22Rv1 (cell line): ENCODE results near the gene SEC23IP.
A peak's percentile ranks its signal among the peaks of the same experiment; 100 is the strongest.

ENCODE experiments used
- H3K27ac ChIP-seq: fragments of 450-650 bp; 2 replicates; pipeline ENCODE4 v1.5.1; 2017
- CTCF ChIP-seq: fragments of 450-650 bp; IDR thresholded peaks from 2 replicates; pipeline ENCODE4 v1.5.1; 2017; ENCODE audit warnings: mild to moderate bottlenecking
- ZFX ChIP-seq: fragments of 450-650 bp; IDR thresholded peaks from 2 replicates; pipeline ENCODE4 v1.6.1; 2017; ENCODE audit warnings: antibody characterized with exemption, borderline replicate concordance

The SEC23IP gene

GRCh38 chr10:119892188-119893065 is at the start of gene SEC23IP:
SEC23IP (plus strand) TSS chr10:119892730; CDS start chr10:119892783, 53 bp downstream.
- H3K27ac ChIP-seq: peak within 1 kb of the TSS; percentile 78
- TF ChIP-seq ZFX (no peak), CTCF (no peak)

- TF ChIP-seq CTCF: no peak
- no peak overlapping the region for H3K27ac ChIP-seq
These were observed 46.9 kb upstream of the SEC23IP start for GRCh38 chr10:119845656-119846055.

GRCh38 chr10:119849031-119849789 is 43.3 kb upstream of the SEC23IP start:
- TF ChIP-seq ZFX: no peak
- TF ChIP-seq CTCF: no peak

GRCh38 chr10:119849944-119850343 is 42.6 kb upstream of the SEC23IP start:
- no peak for TF ChIP-seq CTCF
- no peak for TF ChIP-seq ZFX
- no peak overlapping the region for H3K27ac ChIP-seq

More at GRCh38 chr10:119849031-119849789, 43.3 kb upstream of the SEC23IP start:
- H3K27ac ChIP-seq: no peak overlapping the region

- no peak overlapping the region for H3K27ac ChIP-seq
These were observed 40.3 kb upstream of the SEC23IP start for GRCh38 chr10:119852277-119852676.

GRCh38 chr10:119852822-119853221 is 39.7 kb upstream of the SEC23IP start:
- no peak overlapping the region for H3K27ac ChIP-seq
- TF ChIP-seq CTCF (no peak), ZFX (no peak)

More at GRCh38 chr10:119852277-119852676, 40.3 kb upstream of the SEC23IP start:
- TF ChIP-seq ZFX: no peak
- no peak for TF ChIP-seq CTCF

- TF ChIP-seq ZFX (no peak), CTCF (no peak)
These were observed 39.0 kb upstream of the SEC23IP start for GRCh38 chr10:119853574-119853973.

More at GRCh38 chr10:119853574-119853973, 39.0 kb upstream of the SEC23IP start:
- H3K27ac ChIP-seq: no peak overlapping the region
